Astrocyte (in vitro differentiated cells and primary cell): ENCODE data around the gene TANGO6. TPM values are rescaled to one million over a fixed set of nuclear protein-coding genes. Genes with fewer than 3 reads are reported as not detected.

Source experiments
- DNase-seq: peaks from one replicate; pipeline ENCODE4 v3.0.0-alpha.2; 2010; ENCODE audit warnings: low read depth
- FAIRE-seq: peaks from 2 replicates; lab custom pipeline; 2011; peaks lifted over from hg19 to GRCh38; lab: Jason Lieb, UNC
- H2AFZ ChIP-seq: 2 replicates; pipeline ENCODE4 v1.6.0; 2012; ENCODE audit warnings: low read depth, low read length, inconsistent platforms
- H3K27ac ChIP-seq: 2 replicates; pipeline ENCODE4 v1.5.1; 2011; ENCODE audit warnings: low read depth, low read length, inconsistent platforms
- H3K27me3 ChIP-seq: 2 replicates; pipeline ENCODE4 v1.6.0; 2011; ENCODE audit warnings: low read length, inconsistent platforms; ENCODE audit not compliant: insufficient read depth
- H3K36me3 ChIP-seq: 2 replicates; pipeline ENCODE4 v1.5.1; 2011; ENCODE audit warnings: low read length, inconsistent platforms; ENCODE audit not compliant: insufficient read depth
- H3K4me1 ChIP-seq: 2 replicates; pipeline ENCODE4 v1.5.1; 2011; ENCODE audit warnings: low read length, inconsistent platforms; ENCODE audit not compliant: insufficient read depth
- H3K4me2 ChIP-seq: 2 replicates; pipeline ENCODE4 v1.6.0; 2012; ENCODE audit warnings: low read length, inconsistent platforms
- H3K4me3 ChIP-seq: 2 replicates; pipeline ENCODE4 v1.5.1; 2011; ENCODE audit warnings: low read depth, mild to moderate bottlenecking, low read length, inconsistent platforms; ENCODE audit not compliant: insufficient read depth
- H3K79me2 ChIP-seq: 2 replicates; pipeline ENCODE4 v1.6.0; 2012; ENCODE audit warnings: mild to moderate bottlenecking, low read length, inconsistent platforms; ENCODE audit not compliant: insufficient read depth
- H3K9ac ChIP-seq: 2 replicates; pipeline ENCODE4 v1.6.0; 2012; ENCODE audit warnings: mild to moderate bottlenecking, low read length, inconsistent platforms
- H3K9me3 ChIP-seq: 2 replicates; pipeline ENCODE4 v1.5.1; 2012; ENCODE audit warnings: low read depth, mild to moderate bottlenecking, low read length, inconsistent platforms; ENCODE audit not compliant: insufficient read depth
- H4K20me1 ChIP-seq: 2 replicates; pipeline ENCODE4 v1.6.0; 2012; ENCODE audit warnings: low read length, inconsistent platforms; ENCODE audit not compliant: insufficient read depth
- H3K27ac Mint-ChIP-seq: one replicate; pipeline ENCODE4 v1.8.0; 2021; ENCODE audit warnings: mild to moderate bottlenecking, mixed read lengths; ENCODE audit not compliant: unreplicated experiment
- H3K27me3 Mint-ChIP-seq: one replicate; pipeline ENCODE4 v1.8.0; 2021; ENCODE audit warnings: low read depth, mixed read lengths; ENCODE audit not compliant: unreplicated experiment
- H3K36me3 Mint-ChIP-seq: one replicate; pipeline ENCODE4 v1.8.0; 2021; ENCODE audit warnings: low read depth, mixed read lengths; ENCODE audit not compliant: unreplicated experiment
- H3K4me1 Mint-ChIP-seq: one replicate; pipeline ENCODE4 v1.8.0; 2021; ENCODE audit warnings: low read depth, mixed read lengths; ENCODE audit not compliant: unreplicated experiment
- H3K4me3 Mint-ChIP-seq: one replicate; pipeline ENCODE4 v1.8.0; 2021; ENCODE audit warnings: mild to moderate bottlenecking, moderate library complexity, mixed read lengths; ENCODE audit not compliant: unreplicated experiment
- H3K9me3 Mint-ChIP-seq: one replicate; pipeline ENCODE4 v1.8.0; 2021; ENCODE audit warnings: mild to moderate bottlenecking, mixed read lengths; ENCODE audit not compliant: unreplicated experiment
- CTCF ChIP-seq: IDR thresholded peaks from 2 replicates; pipeline ENCODE4 v1.5.1; 2011; ENCODE audit warnings: low read depth, mild to moderate bottlenecking, inconsistent platforms, low read length, moderate library complexity; ENCODE audit not compliant: insufficient read depth
- EZH2 ChIP-seq: IDR thresholded peaks from 2 replicates; pipeline ENCODE4 v1.6.1; 2012; ENCODE audit warnings: mild to moderate bottlenecking, low read length, inconsistent platforms; ENCODE audit not compliant: insufficient read depth
- total RNA-seq: library from RNA; stranded (reverse); gene quantifications from 2 replicates; pipeline ENCODE4 v1.2.1, GENCODE V29; 2021

TANGO6 gene
- total RNA-seq, 1 donor from 2014 or later = 15.8 TPM

GRCh38 chr16:68860978-68861892 is 17.9 kb downstream of the TANGO6 start:
- Histone ChIP-seq H3K4me2 (no peak overlapping the region), H3K4me1 (no peaks in the 10 kb centered on the region), H2AFZ (no peak overlapping the region), H4K20me1 (peaks cover 28% of the 10 kb centered on the region), H3K9ac (no peak overlapping the region), H3K27me3 (no peaks in the 10 kb centered on the region), H3K4me3 (no peak overlapping the region), H3K27ac (no peak overlapping the region), H3K9me3 (no peaks in the 10 kb centered on the region), H3K79me2 (peaks cover 10% of the 10 kb centered on the region), H3K36me3 (peaks cover 3% of the 10 kb centered on the region)
- Mint-ChIP-seq H3K9me3 (no peaks in the 10 kb centered on the region), H3K36me3 (peaks cover 8% of the 10 kb centered on the region), H3K27me3 (no peaks in the 10 kb centered on the region), H3K4me3 (no peak overlapping the region), H3K4me1 (no peaks in the 10 kb centered on the region), H3K27ac (no peak overlapping the region)
- no peak for FAIRE-seq
- TF ChIP-seq CTCF (no peak), EZH2 (no peak)
- no peak for DNase-seq

GRCh38 chr16:68866933-68867332 is 23.6 kb downstream of the TANGO6 start:
- Mint-ChIP-seq H3K4me1 (no peaks in the 10 kb centered on the region), H3K9me3 (no peaks in the 10 kb centered on the region), H3K27me3 (no peaks in the 10 kb centered on the region), H3K27ac (no peak overlapping the region), H3K36me3 (peaks cover 9% of the 10 kb centered on the region), H3K4me3 (no peak overlapping the region)
- FAIRE-seq = no peak
- H3K4me3 ChIP-seq = no peak overlapping the region
- H3K27ac ChIP-seq = no peak overlapping the region
- no peak overlapping the region for H3K4me2 ChIP-seq
- H3K9ac ChIP-seq = no peak overlapping the region
- H3K4me1 ChIP-seq = no peaks in the 10 kb centered on the region
- no peaks in the 10 kb centered on the region for H3K79me2 ChIP-seq
- H3K9me3 ChIP-seq = no peaks in the 10 kb centered on the region
- peaks cover 3% of the 10 kb centered on the region for H3K36me3 ChIP-seq
- no peaks in the 10 kb centered on the region for H4K20me1 ChIP-seq
- H3K27me3 ChIP-seq = no peaks in the 10 kb centered on the region
- no peak overlapping the region for H2AFZ ChIP-seq
- DNase-seq = no peak
- TF ChIP-seq CTCF = no peak
- TF ChIP-seq EZH2 = no peak

- Histone ChIP-seq H3K4me3 (no peak overlapping the region), H3K9ac (no peak overlapping the region), H3K4me1 (no peaks in the 10 kb centered on the region), H3K27ac (no peak overlapping the region), H4K20me1 (no peaks in the 10 kb centered on the region), H3K79me2 (no peaks in the 10 kb centered on the region), H3K27me3 (no peaks in the 10 kb centered on the region), H3K4me2 (no peak overlapping the region), H3K36me3 (peaks cover 3% of the 10 kb centered on the region), H2AFZ (no peak overlapping the region), H3K9me3 (no peaks in the 10 kb centered on the region)
- TF ChIP-seq CTCF = no peak
- no peak for TF ChIP-seq EZH2
- no peak overlapping the region for H3K4me3 Mint-ChIP-seq
- H3K27ac Mint-ChIP-seq = no peak overlapping the region
- no peak for DNase-seq
- H3K9me3 Mint-ChIP-seq = no peaks in the 10 kb centered on the region
- H3K27me3 Mint-ChIP-seq = no peaks in the 10 kb centered on the region
- no peaks in the 10 kb centered on the region for H3K4me1 Mint-ChIP-seq
- FAIRE-seq = no peak
- peaks cover 7% of the 10 kb centered on the region for H3K36me3 Mint-ChIP-seq
Observed at GRCh38 chr16:68869492-68870088, 26.3 kb downstream of the TANGO6 start.
